ENCODE data around the gene ZNF286A. TPM values are rescaled to one million over a fixed set of nuclear protein-coding genes. Genes with fewer than 3 reads are reported as not detected.
"Not testable (repeated sequence)": the region's sequence is repeated elsewhere in the genome, so short reads cannot be mapped to it uniquely, and the experiment has no call there.

ZNF286A gene
- total RNA-seq, 2 experiments from 2014 or later: 25.7 to 27.2 TPM

DNA sequence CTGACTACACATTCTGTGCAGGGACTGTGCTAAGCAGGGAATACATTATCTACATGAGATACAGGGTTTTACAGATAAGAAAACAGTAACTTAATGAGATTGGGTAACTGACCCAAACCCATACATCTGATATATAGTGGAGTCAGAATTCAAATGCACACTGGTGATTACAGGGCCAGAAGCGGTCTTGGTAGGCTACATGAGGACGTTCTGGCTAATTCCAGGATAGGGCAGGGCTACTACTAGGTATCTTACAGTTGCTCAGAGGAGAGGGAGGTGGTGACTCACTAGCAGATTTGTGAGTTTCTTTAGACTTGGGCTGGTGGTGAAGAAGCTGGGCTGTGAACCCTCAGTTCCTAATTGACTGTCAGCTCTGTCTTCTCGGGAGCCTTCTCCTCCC lies 36.9 kb upstream of the ZNF286A start:
- DNase-seq (no peak), ATAC-seq (no peak)
- Mint-ChIP-seq H3K36me3 (ENCODE audit: low read depth) (peaks cover 8% of the 10 kb centered on the region), H3K27ac (no peak overlapping the region), H3K27me3 (ENCODE audit: low read depth) (no peaks in the 10 kb centered on the region), H3K4me3 (no peak overlapping the region), H3K9me3 (ENCODE audit: insufficient read depth) (no peaks in the 10 kb centered on the region), H3K4me1 (ENCODE audit: low read depth) (peaks cover 7% of the 10 kb centered on the region)
- ChIA-PET POLR2A (no interaction called here), CTCF (no interaction called here)

- DNase-seq (no peak), ATAC-seq (no peak)
- Mint-ChIP-seq H3K27me3 (ENCODE audit: low read depth) (no peaks in the 10 kb centered on the region), H3K27ac (no peak overlapping the region), H3K9me3 (ENCODE audit: insufficient read depth) (no peaks in the 10 kb centered on the region), H3K4me3 (no peak overlapping the region), H3K36me3 (ENCODE audit: low read depth) (peaks cover 12% of the 10 kb centered on the region), H3K4me1 (ENCODE audit: low read depth) (peaks cover 7% of the 10 kb centered on the region)
- CTCF ChIA-PET: no interaction called here
- POLR2A ChIA-PET: no interaction called here
These were observed 36.4 kb upstream of the ZNF286A start for GRCh38 chr17:15663176-15663575.

DNA sequence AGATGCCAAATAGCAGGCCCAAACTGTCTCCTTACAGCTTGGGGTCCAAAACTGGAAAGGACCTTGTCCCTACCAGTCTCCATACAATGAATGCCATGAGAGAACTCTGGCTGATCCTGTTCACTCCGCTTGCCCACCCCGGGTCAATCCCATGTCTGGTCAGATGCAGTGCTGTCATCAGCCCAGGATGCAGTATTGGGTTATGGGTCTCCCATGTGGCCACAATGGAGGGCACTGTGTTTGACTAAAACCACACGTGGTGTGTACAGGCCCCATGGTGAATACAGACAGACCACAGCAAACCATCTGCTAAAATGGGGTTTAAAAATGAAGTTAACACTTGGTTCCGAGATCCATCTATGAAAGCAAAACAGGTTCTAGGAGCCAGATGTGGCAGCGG lies 35.9 kb upstream of the ZNF286A start:
- Mint-ChIP-seq H3K4me1 (ENCODE audit: low read depth) (peaks cover 7% of the 10 kb centered on the region), H3K36me3 (ENCODE audit: low read depth) (peaks cover 12% of the 10 kb centered on the region), H3K27me3 (ENCODE audit: low read depth) (no peaks in the 10 kb centered on the region), H3K27ac (no peak overlapping the region), H3K4me3 (no peak overlapping the region), H3K9me3 (ENCODE audit: insufficient read depth) (no peaks in the 10 kb centered on the region)
- ATAC-seq (no peak), DNase-seq (no peak)
- CTCF ChIA-PET: no interaction called here
- POLR2A ChIA-PET: no interaction called here

DNA sequence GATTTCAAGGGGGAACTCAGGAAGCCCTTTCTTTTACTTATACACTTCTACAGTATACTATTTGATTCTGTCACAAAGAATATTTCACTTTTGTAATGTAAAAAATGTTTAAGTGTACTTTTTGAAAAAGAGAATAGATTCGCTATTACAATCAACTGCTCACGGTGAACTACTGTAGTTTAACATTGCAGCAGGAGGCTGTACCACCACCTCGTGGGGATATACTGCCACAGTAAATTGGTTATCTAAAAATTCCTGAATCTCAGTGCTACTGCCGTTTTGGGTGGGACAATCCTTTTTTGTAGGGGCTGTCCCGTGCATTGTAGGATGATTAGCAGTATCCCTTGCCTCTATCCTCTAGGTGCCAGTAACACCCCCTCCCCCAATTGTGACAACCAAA lies 30.0 kb upstream of the ZNF286A start:
- H3K27me3 Mint-ChIP-seq (ENCODE audit: low read depth); H3K27ac Mint-ChIP-seq; ATAC-seq; H3K4me3 Mint-ChIP-seq; DNase-seq; H3K4me1 Mint-ChIP-seq (ENCODE audit: low read depth); CTCF ChIA-PET; H3K9me3 Mint-ChIP-seq (ENCODE audit: insufficient read depth); POLR2A ChIA-PET: not testable (repeated sequence)
- peaks cover 12% of the 10 kb centered on the region for H3K36me3 Mint-ChIP-seq (ENCODE audit: low read depth)

GRCh38 chr17:15674640-15675039 lies 24.9 kb upstream of the ZNF286A start:
- H3K4me3 Mint-ChIP-seq; H3K27ac Mint-ChIP-seq; H3K9me3 Mint-ChIP-seq (ENCODE audit: insufficient read depth); H3K4me1 Mint-ChIP-seq (ENCODE audit: low read depth); CTCF ChIA-PET; ATAC-seq; POLR2A ChIA-PET; DNase-seq; H3K27me3 Mint-ChIP-seq (ENCODE audit: low read depth): not testable (repeated sequence)
- peaks cover 23% of the 10 kb centered on the region for H3K36me3 Mint-ChIP-seq (ENCODE audit: low read depth)

- DNase-seq; H3K27ac Mint-ChIP-seq; H3K9me3 Mint-ChIP-seq (ENCODE audit: insufficient read depth); POLR2A ChIA-PET; H3K27me3 Mint-ChIP-seq (ENCODE audit: low read depth); CTCF ChIA-PET; ATAC-seq; H3K4me1 Mint-ChIP-seq (ENCODE audit: low read depth); H3K4me3 Mint-ChIP-seq: not testable (repeated sequence)
- H3K36me3 Mint-ChIP-seq (ENCODE audit: low read depth): peaks cover 31% of the 10 kb centered on the region
These were observed 23.6 kb upstream of the ZNF286A start for GRCh38 chr17:15675991-15676390.

DNA sequence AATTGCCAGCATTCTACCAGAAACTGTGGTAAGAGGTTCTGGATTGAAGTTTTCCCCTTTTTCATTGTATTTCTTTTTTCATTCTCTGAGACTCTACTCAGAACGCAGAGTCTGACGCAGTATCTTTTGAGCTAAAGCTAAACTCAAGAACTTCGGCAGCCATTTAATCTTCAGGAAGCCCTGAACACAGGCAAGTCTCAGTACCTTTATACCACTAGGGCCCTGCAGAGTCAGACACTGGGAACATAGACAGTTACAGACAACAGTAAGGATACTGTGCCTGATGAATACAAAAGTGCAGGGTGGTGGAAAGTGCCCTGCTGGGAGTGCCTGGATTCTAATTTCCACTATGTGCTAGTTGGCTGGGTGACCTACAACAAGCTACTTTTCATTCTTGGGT lies 16.4 kb upstream of the ZNF286A start:
- CTCF ChIA-PET; H3K27me3 Mint-ChIP-seq (ENCODE audit: low read depth); H3K9me3 Mint-ChIP-seq (ENCODE audit: insufficient read depth); DNase-seq; POLR2A ChIA-PET; H3K27ac Mint-ChIP-seq; ATAC-seq: not testable (repeated sequence)
- peaks cover 13% of the 10 kb centered on the region for H3K36me3 Mint-ChIP-seq (ENCODE audit: low read depth)
- peaks cover 37% of the 10 kb centered on the region for H3K4me1 Mint-ChIP-seq (ENCODE audit: low read depth)
- peak overlapping the region; percentile 94 for H3K4me3 Mint-ChIP-seq

DNA sequence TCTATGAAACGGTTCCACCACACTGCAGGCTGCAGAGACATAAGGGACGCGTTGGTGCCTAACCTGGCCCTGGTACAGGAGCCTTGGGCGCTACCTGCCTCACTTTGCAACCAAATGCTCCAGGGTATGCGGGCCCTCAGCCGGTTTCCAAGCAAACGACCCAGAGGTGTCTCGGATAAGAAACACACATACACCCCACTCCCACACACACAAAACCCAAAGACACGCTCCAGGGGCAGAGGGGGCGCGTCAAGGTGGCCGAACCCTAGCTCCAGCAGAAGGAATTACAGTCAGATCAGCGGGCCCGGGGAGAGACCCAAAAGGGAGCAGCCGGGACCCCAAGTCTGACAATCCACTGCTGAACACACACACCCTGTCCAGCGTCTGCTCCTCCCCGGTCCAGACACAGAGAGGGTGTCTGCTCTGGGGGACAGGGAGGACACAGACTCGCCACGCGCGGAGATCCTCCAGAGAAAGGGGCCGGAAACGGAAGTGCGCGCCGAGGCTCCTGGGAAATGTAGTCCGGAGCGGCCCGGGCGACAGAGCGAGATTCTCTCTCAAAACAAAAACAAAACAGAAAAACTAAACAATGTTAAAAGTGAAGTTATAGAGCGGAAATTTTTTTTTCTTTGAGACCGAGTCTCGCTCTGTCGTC lies 15.6 kb upstream of the ZNF286A start, which contains the start of gene TRIM16:
TRIM16 (minus strand) TSS at position 488 of the 655 bp plus-strand sequence. CDS start 32,702 bp downstream, outside the sequence.
- H3K9me3 Mint-ChIP-seq (ENCODE audit: insufficient read depth); H3K27me3 Mint-ChIP-seq (ENCODE audit: low read depth); CTCF ChIA-PET; POLR2A ChIA-PET: not testable (repeated sequence)
- peak; percentile 86 for DNase-seq
- peak within 1 kb of the TSS; percentile 94 for H3K4me3 Mint-ChIP-seq
- H3K27ac Mint-ChIP-seq: peak within 1 kb of the TSS; percentile 93
- H3K36me3 Mint-ChIP-seq (ENCODE audit: low read depth): peaks cover 11% of the 10 kb centered on the region
- peaks cover 37% of the 10 kb centered on the region for H3K4me1 Mint-ChIP-seq (ENCODE audit: low read depth)
- peak; percentile 96 for ATAC-seq

- H3K27me3 Mint-ChIP-seq (ENCODE audit: low read depth): not testable (repeated sequence)
These were observed 12.1 kb upstream of the ZNF286A start for GRCh38 chr17:15687494-15687893.

DNA sequence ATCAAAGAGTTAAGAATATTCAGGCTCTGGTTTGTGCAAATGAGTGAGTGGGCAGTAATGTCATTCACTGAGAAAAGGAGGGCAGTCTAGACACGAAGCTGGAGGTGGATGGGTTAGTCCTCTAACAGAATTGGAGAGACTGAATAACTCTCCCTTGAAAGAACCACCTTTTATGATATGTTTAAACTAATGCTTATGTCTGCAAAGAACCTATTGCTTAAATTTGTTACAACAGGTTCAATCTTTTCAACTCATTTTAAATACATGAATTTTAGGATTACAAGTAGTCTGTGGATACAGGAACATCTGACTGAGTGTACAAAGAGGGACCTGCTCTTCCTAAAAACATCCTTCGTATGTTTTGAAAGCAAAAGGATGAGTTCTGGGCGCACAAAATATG lies 585 bp upstream of the ZNF286A start:
- Mint-ChIP-seq H3K27ac (peak overlapping the region; percentile 92), H3K4me3 (peak overlapping the region; percentile 88), H3K4me1 (ENCODE audit: low read depth) (peaks cover 12% of the 10 kb centered on the region), H3K36me3 (ENCODE audit: low read depth) (peaks cover 24% of the 10 kb centered on the region)
- H3K9me3 Mint-ChIP-seq (ENCODE audit: insufficient read depth); DNase-seq; POLR2A ChIA-PET; CTCF ChIA-PET; H3K27me3 Mint-ChIP-seq (ENCODE audit: low read depth): not testable (repeated sequence)
- ATAC-seq: peak; percentile 3

More at GRCh38 chr17:15687494-15687893, 12.1 kb upstream of the ZNF286A start:
- H3K36me3 Mint-ChIP-seq (ENCODE audit: low read depth); DNase-seq; H3K9me3 Mint-ChIP-seq (ENCODE audit: insufficient read depth); H3K27ac Mint-ChIP-seq; H3K4me3 Mint-ChIP-seq; ATAC-seq; CTCF ChIA-PET; POLR2A ChIA-PET: not testable (repeated sequence)
- peaks cover 30% of the 10 kb centered on the region for H3K4me1 Mint-ChIP-seq (ENCODE audit: low read depth)

- POLR2A ChIA-PET: interaction anchor here (0.6 kb wide), 1 partner anchor 270 kb away, joined by 3 read pairs; no protein-coding TSS in a partner anchor
These were observed 385 bp downstream of the ZNF286A start for GRCh38 chr17:15699937-15700336.

GRCh38 chr17:15704239-15704638 lies 4.7 kb downstream of the ZNF286A start:
- H3K36me3 Mint-ChIP-seq (ENCODE audit: low read depth): peaks cover 61% of the 10 kb centered on the region
- H3K4me3 Mint-ChIP-seq; DNase-seq; POLR2A ChIA-PET; H3K27ac Mint-ChIP-seq; H3K27me3 Mint-ChIP-seq (ENCODE audit: low read depth); ATAC-seq; CTCF ChIA-PET; H3K4me1 Mint-ChIP-seq (ENCODE audit: low read depth): not testable (repeated sequence)
- H3K9me3 Mint-ChIP-seq (ENCODE audit: insufficient read depth): peaks cover 30% of the 10 kb centered on the region

More at GRCh38 chr17:15699937-15700336, 385 bp downstream of the ZNF286A start:
- CTCF ChIA-PET; H3K27me3 Mint-ChIP-seq (ENCODE audit: low read depth); DNase-seq; H3K9me3 Mint-ChIP-seq (ENCODE audit: insufficient read depth): not testable (repeated sequence)
- peak; percentile 13 for ATAC-seq
- Mint-ChIP-seq H3K4me1 (ENCODE audit: low read depth) (peaks cover 12% of the 10 kb centered on the region), H3K36me3 (ENCODE audit: low read depth) (peaks cover 28% of the 10 kb centered on the region), H3K4me3 (peak overlapping the region; percentile 88), H3K27ac (peak overlapping the region; percentile 92)

DNA sequence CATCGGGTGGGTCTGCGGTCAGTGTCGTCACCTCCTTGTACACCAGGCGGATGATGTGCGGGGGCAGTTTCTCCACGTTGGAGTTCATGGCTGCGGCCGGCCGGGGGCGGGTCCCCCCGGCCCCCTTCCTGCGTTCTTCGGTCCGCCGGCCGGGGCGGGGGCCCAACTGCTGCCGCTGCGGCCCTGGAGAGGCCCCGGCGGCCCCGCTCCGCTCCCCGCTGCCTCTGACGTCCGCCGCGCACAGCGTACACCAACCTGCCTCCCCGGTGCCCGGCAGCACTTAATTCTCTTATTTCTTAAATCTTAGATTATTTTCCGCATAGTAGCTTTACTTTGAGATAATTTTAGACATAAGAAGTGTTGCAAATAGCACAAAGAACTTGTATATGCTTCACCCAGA lies 5.3 kb downstream of the ZNF286A start:
- H3K9me3 Mint-ChIP-seq (ENCODE audit: insufficient read depth): peaks cover 33% of the 10 kb centered on the region
- CTCF ChIA-PET; DNase-seq; ATAC-seq; H3K27me3 Mint-ChIP-seq (ENCODE audit: low read depth); H3K4me1 Mint-ChIP-seq (ENCODE audit: low read depth); POLR2A ChIA-PET; H3K27ac Mint-ChIP-seq; H3K4me3 Mint-ChIP-seq: not testable (repeated sequence)
- H3K36me3 Mint-ChIP-seq (ENCODE audit: low read depth): peaks cover 66% of the 10 kb centered on the region
